ENCODE data around the gene SCUBE3.

The SCUBE3 gene

DNA sequence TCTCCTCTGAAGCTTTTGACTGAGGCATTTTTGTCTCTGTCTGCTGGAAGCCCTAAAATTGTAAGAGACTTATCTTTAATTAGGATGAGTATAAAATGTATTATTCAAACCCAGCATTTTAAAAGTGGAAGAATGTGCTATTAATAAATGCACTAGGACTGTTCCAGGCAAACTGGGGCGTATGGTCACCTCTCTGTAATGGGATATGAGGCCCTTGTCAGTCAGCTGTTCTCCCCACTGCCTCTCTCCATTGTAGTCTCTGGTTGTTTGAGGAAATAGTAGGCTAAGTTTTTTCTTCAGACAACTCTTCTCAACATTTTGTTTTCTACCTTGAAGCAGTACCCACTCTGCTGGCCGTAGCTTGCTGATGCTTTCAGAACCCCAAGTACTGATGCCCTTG, 69.6 kb downstream of the SCUBE3 start:
- Histone ChIP-seq H3K9me2 (ENCODE audit: low read depth, low read length) (no peaks in the 10 kb centered on the region), H3K27me3 (ENCODE audit: insufficient read depth, low read length) (no peaks in the 10 kb centered on the region), H3K4me3 (ENCODE audit: low read depth, low read length, poor library complexity, severe bottlenecking) (no peak overlapping the region), H3K27ac (ENCODE audit: low read depth, low read length, poor library complexity, severe bottlenecking) (no peak overlapping the region), H3K4me1 (ENCODE audit: insufficient read depth, low read length, severe bottlenecking) (no peaks in the 10 kb centered on the region), H3K36me3 (ENCODE audit: insufficient read depth, low read length) (peaks cover 65% of the 10 kb centered on the region), H4K20me1 (ENCODE audit: insufficient read depth, low read length) (no peaks in the 10 kb centered on the region), H3K4me2 (ENCODE audit: low read length) (no peak overlapping the region), H3K9ac (ENCODE audit: low read length) (no peak overlapping the region), H3F3A (ENCODE audit: insufficient read depth, low read length) (no peaks in the 10 kb centered on the region), H3K79me2 (ENCODE audit: insufficient read depth, low read length) (no peaks in the 10 kb centered on the region), H3K9me3 (ENCODE audit: low read length) (no peaks in the 10 kb centered on the region), H2AFZ (ENCODE audit: low read length) (no peak overlapping the region)
- no peak for TF ChIP-seq EZH2 (IDR thresholded peaks at IDR 0.05; ENCODE audit: borderline replicate concordance, low read length)
- TF ChIP-seq, protein P1, sequence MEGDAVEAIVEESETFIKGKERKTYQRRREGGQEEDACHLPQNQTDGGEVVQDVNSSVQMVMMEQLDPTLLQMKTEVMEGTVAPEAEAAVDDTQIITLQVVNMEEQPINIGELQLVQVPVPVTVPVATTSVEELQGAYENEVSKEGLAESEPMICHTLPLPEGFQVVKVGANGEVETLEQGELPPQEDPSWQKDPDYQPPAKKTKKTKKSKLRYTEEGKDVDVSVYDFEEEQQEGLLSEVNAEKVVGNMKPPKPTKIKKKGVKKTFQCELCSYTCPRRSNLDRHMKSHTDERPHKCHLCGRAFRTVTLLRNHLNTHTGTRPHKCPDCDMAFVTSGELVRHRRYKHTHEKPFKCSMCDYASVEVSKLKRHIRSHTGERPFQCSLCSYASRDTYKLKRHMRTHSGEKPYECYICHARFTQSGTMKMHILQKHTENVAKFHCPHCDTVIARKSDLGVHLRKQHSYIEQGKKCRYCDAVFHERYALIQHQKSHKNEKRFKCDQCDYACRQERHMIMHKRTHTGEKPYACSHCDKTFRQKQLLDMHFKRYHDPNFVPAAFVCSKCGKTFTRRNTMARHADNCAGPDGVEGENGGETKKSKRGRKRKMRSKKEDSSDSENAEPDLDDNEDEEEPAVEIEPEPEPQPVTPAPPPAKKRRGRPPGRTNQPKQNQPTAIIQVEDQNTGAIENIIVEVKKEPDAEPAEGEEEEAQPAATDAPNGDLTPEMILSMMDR (IDR thresholded peaks at IDR 0.05; ENCODE audit: low read length), result no peak

DNA sequence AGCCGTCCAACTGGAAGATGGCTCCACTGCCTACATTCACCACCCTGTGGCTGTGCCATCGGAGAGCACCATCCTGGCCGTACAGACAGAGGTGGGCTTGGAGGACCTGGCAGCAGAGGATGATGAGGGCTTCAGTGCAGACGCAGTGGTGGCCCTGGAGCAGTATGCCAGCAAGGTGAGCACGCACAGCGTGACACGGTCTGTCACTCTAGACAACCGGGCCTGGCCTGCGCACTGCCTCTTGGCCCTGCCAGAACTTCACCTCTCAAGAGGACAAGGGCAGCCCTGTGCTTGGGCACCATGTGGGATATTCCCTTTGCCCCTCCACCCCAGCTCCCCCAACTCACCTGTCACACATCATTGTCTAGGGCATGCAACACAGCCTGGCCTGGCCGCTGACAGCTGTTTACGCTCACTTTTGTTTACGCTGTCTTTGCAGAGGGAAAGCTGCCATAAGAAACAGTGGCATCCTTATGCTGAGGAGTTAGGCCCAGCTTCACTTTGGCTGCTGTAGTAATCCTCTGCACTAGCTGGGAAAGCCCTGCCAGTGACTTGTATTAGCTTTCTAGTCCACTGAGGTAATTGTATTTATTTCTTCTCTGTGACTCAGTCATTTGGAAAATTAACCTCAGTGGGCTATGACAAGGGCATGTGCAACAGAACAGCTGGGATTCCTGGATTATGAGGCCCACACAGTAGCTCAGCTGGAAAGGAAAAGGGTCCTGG, 74.1 kb downstream of the SCUBE3 start:
- Histone ChIP-seq H3K36me3 (ENCODE audit: insufficient read depth, low read length) (peaks cover 88% of the 10 kb centered on the region), H3F3A (ENCODE audit: insufficient read depth, low read length) (no peaks in the 10 kb centered on the region), H3K4me1 (ENCODE audit: insufficient read depth, low read length, severe bottlenecking) (peaks cover 11% of the 10 kb centered on the region), H3K4me2 (ENCODE audit: low read length) (no peak overlapping the region), H3K27ac (ENCODE audit: low read depth, low read length, poor library complexity, severe bottlenecking) (no peak overlapping the region), H3K9me2 (ENCODE audit: low read depth, low read length) (no peaks in the 10 kb centered on the region), H4K20me1 (ENCODE audit: insufficient read depth, low read length) (no peaks in the 10 kb centered on the region), H3K4me3 (ENCODE audit: low read depth, low read length, poor library complexity, severe bottlenecking) (no peak overlapping the region), H3K9me3 (ENCODE audit: low read length) (no peaks in the 10 kb centered on the region), H2AFZ (ENCODE audit: low read length) (no peak overlapping the region), H3K9ac (ENCODE audit: low read length) (no peak overlapping the region), H3K79me2 (ENCODE audit: insufficient read depth, low read length) (no peaks in the 10 kb centered on the region), H3K27me3 (ENCODE audit: insufficient read depth, low read length) (no peaks in the 10 kb centered on the region)
- TF ChIP-seq, protein P1 (IDR thresholded peaks at IDR 0.05; ENCODE audit: low read length), result no peak
- no peak for TF ChIP-seq EZH2 (IDR thresholded peaks at IDR 0.05; ENCODE audit: borderline replicate concordance, low read length)

DNA sequence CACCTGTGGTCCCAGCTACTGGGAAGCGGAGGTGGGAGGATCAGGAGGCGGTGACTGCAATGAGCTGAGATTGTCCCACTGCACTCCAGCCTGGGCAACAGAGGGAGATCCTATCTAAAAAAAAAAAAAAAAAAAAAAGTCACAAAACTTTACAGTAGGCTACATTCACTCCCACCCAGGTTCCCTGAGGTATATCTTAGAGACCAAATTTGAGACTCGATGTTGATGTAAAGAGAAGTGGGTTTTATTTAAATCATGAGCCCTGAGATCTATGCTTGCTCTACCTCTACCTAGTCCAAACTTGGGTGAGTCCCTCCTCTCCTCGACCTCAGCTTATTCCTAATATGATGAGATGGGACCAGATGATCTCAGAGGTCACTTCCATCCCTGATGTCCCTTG, 75.1 kb downstream of the SCUBE3 start:
- Histone ChIP-seq H3K27ac (ENCODE audit: low read depth, low read length, poor library complexity, severe bottlenecking) (no peak overlapping the region), H3K4me1 (ENCODE audit: insufficient read depth, low read length, severe bottlenecking) (peaks cover 11% of the 10 kb centered on the region), H3K9ac (ENCODE audit: low read length) (no peak overlapping the region), H2AFZ (ENCODE audit: low read length) (no peak overlapping the region), H3K36me3 (ENCODE audit: insufficient read depth, low read length) (peaks cover 88% of the 10 kb centered on the region), H3K4me2 (ENCODE audit: low read length) (no peak overlapping the region), H3K79me2 (ENCODE audit: insufficient read depth, low read length) (no peaks in the 10 kb centered on the region), H3K4me3 (ENCODE audit: low read depth, low read length, poor library complexity, severe bottlenecking) (no peak overlapping the region), H4K20me1 (ENCODE audit: insufficient read depth, low read length) (no peaks in the 10 kb centered on the region), H3K9me2 (ENCODE audit: low read depth, low read length) (no peaks in the 10 kb centered on the region), H3K9me3 (ENCODE audit: low read length) (no peaks in the 10 kb centered on the region), H3K27me3 (ENCODE audit: insufficient read depth, low read length) (no peaks in the 10 kb centered on the region), H3F3A (ENCODE audit: insufficient read depth, low read length) (no peaks in the 10 kb centered on the region)
- TF ChIP-seq, protein P1 (IDR thresholded peaks at IDR 0.05; ENCODE audit: low read length), result no peak
- TF ChIP-seq EZH2 (IDR thresholded peaks at IDR 0.05; ENCODE audit: borderline replicate concordance, low read length), result no peak
